ENCODE results near the gene CBLIF. TPM values are rescaled to one million over a fixed set of nuclear protein-coding genes. Genes with fewer than 3 reads are reported as not detected.
"Not testable (repeated sequence)": the region's sequence is repeated elsewhere in the genome, so short reads cannot be mapped to it uniquely, and the experiment has no call there.

CBLIF gene
- total RNA-seq, 2 experiments from 2014 or later: not detected

- CTCF ChIA-PET (ENCODE audit: unreplicated experiment); DNase-seq (ENCODE audit: low spot score); H3K9me2 ChIP-seq (ENCODE audit: insufficient read depth, low read length); H2AFZ ChIP-seq (ENCODE audit: low read length); H3K4me2 ChIP-seq (ENCODE audit: low read length); H3K4me1 ChIP-seq (ENCODE audit: insufficient read depth, low read length, poor library complexity, severe bottlenecking); H4K20me1 ChIP-seq (ENCODE audit: insufficient read depth, low read length); H3K9me3 ChIP-seq (ENCODE audit: low read length); intact Hi-C loops (cut with micrococcal nuclease; ENCODE audit: unreplicated experiment); H3K4me3 ChIP-seq (ENCODE audit: low read depth, low read length, poor library complexity, severe bottlenecking); BruUV-seq (replicated peaks); H3K79me2 ChIP-seq (ENCODE audit: insufficient read depth, low read depth, low read length); H3K27ac ChIP-seq (ENCODE audit: low read depth, low read length, poor library complexity, severe bottlenecking); H3K36me3 ChIP-seq (ENCODE audit: insufficient read depth, low read length); POLR2A ChIA-PET: not testable (repeated sequence)
Observed at GRCh38 chr11:59849551-59849950, 4.3 kb upstream of the CBLIF start.

DNA sequence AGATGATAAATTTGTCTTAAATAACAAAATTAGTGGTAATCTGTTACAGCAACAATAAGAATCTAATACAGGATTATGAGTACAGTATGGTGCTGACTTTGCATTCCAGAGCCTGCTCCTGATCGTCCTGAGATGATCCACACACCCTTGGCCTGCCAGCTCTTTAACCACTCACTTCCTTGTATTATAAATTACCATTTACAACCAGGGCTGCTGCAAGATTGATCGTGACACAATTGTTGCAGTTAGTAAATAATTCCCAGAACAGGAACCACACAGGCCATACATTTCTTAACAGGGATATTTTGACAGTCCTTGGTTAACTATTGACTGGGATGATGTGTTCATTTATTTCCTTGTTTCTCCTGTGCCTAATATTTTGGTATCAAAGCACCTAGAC, 3.8 kb upstream of the CBLIF start:
- H3K36me3 ChIP-seq (ENCODE audit: insufficient read depth, low read length): no peaks in the 10 kb centered on the region
- ChIA-PET CTCF (ENCODE audit: unreplicated experiment) (no interaction called here), POLR2A (interaction anchor here (0.6 kb wide), 1 partner anchor 20 kb away, joined by 3 read pairs; no protein-coding TSS in a partner anchor)
- intact Hi-C loops (cut with micrococcal nuclease; ENCODE audit: unreplicated experiment): no loop called here
- no peak overlapping the region for H3K4me2 ChIP-seq (ENCODE audit: low read length)
- H4K20me1 ChIP-seq (ENCODE audit: insufficient read depth, low read length): no peaks in the 10 kb centered on the region
- no peak overlapping the region for H3K4me3 ChIP-seq (ENCODE audit: low read depth, low read length, poor library complexity, severe bottlenecking)
- no peaks in the 10 kb centered on the region for H3K9me3 ChIP-seq (ENCODE audit: low read length)
- no peaks in the 10 kb centered on the region for H3K9me2 ChIP-seq (ENCODE audit: insufficient read depth, low read length)
- H3K4me1 ChIP-seq (ENCODE audit: insufficient read depth, low read length, poor library complexity, severe bottlenecking): no peaks in the 10 kb centered on the region
- no peak overlapping the region for H3K27ac ChIP-seq (ENCODE audit: low read depth, low read length, poor library complexity, severe bottlenecking)
- no TSS peak for BruUV-seq (replicated peaks)
- H3K79me2 ChIP-seq (ENCODE audit: insufficient read depth, low read depth, low read length): no peaks in the 10 kb centered on the region
- no peak for DNase-seq (ENCODE audit: low spot score)
- TF ChIP-seq, protein P1, sequence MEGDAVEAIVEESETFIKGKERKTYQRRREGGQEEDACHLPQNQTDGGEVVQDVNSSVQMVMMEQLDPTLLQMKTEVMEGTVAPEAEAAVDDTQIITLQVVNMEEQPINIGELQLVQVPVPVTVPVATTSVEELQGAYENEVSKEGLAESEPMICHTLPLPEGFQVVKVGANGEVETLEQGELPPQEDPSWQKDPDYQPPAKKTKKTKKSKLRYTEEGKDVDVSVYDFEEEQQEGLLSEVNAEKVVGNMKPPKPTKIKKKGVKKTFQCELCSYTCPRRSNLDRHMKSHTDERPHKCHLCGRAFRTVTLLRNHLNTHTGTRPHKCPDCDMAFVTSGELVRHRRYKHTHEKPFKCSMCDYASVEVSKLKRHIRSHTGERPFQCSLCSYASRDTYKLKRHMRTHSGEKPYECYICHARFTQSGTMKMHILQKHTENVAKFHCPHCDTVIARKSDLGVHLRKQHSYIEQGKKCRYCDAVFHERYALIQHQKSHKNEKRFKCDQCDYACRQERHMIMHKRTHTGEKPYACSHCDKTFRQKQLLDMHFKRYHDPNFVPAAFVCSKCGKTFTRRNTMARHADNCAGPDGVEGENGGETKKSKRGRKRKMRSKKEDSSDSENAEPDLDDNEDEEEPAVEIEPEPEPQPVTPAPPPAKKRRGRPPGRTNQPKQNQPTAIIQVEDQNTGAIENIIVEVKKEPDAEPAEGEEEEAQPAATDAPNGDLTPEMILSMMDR (conservative IDR thresholded peaks at IDR 0.05; ENCODE audit: low read length): no peak
- TF ChIP-seq EZH2phosphoT487 (IDR thresholded peaks at IDR 0.05; ENCODE audit: borderline replicate concordance, low read depth, low read length): no peak
- no peak overlapping the region for H2AFZ ChIP-seq (ENCODE audit: low read length)

- H3K36me3 ChIP-seq (ENCODE audit: insufficient read depth, low read length); CTCF ChIA-PET (ENCODE audit: unreplicated experiment); H3K27ac ChIP-seq (ENCODE audit: low read depth, low read length, poor library complexity, severe bottlenecking); BruUV-seq (replicated peaks); H3K4me2 ChIP-seq (ENCODE audit: low read length); H4K20me1 ChIP-seq (ENCODE audit: insufficient read depth, low read length); H3K4me3 ChIP-seq (ENCODE audit: low read depth, low read length, poor library complexity, severe bottlenecking); DNase-seq (ENCODE audit: low spot score); H3K4me1 ChIP-seq (ENCODE audit: insufficient read depth, low read length, poor library complexity, severe bottlenecking); H3K79me2 ChIP-seq (ENCODE audit: insufficient read depth, low read depth, low read length); H2AFZ ChIP-seq (ENCODE audit: low read length); H3K9me3 ChIP-seq (ENCODE audit: low read length); POLR2A ChIA-PET; intact Hi-C loops (cut with micrococcal nuclease; ENCODE audit: unreplicated experiment); H3K9me2 ChIP-seq (ENCODE audit: insufficient read depth, low read length): not testable (repeated sequence)
Observed at GRCh38 chr11:59848439-59848838, 3.1 kb upstream of the CBLIF start.

GRCh38 chr11:59847626-59848025, 2.3 kb upstream of the CBLIF start:
- POLR2A ChIA-PET: interaction anchor here (0.7 kb wide), 1 partner anchor 289 kb away, joined by 5 read pairs; no protein-coding TSS in a partner anchor
- TF ChIP-seq EZH2phosphoT487 (IDR thresholded peaks at IDR 0.05; ENCODE audit: borderline replicate concordance, low read depth, low read length): no peak
- TF ChIP-seq, protein P1 (conservative IDR thresholded peaks at IDR 0.05; ENCODE audit: low read length): no peak
- Histone ChIP-seq H3K27ac (ENCODE audit: low read depth, low read length, poor library complexity, severe bottlenecking) (no peak overlapping the region), H3K9me2 (ENCODE audit: insufficient read depth, low read length) (no peaks in the 10 kb centered on the region), H3K4me3 (ENCODE audit: low read depth, low read length, poor library complexity, severe bottlenecking) (no peak overlapping the region), H3K36me3 (ENCODE audit: insufficient read depth, low read length) (no peaks in the 10 kb centered on the region), H2AFZ (ENCODE audit: low read length) (no peak overlapping the region), H4K20me1 (ENCODE audit: insufficient read depth, low read length) (no peaks in the 10 kb centered on the region), H3K4me2 (ENCODE audit: low read length) (no peak overlapping the region), H3K79me2 (ENCODE audit: insufficient read depth, low read depth, low read length) (no peaks in the 10 kb centered on the region), H3K9me3 (ENCODE audit: low read length) (no peaks in the 10 kb centered on the region), H3K4me1 (ENCODE audit: insufficient read depth, low read length, poor library complexity, severe bottlenecking) (no peaks in the 10 kb centered on the region)
- CTCF ChIA-PET (ENCODE audit: unreplicated experiment): no interaction called here
- no TSS peak for BruUV-seq (replicated peaks)
- intact Hi-C loops (cut with micrococcal nuclease; ENCODE audit: unreplicated experiment): no loop called here
- no peak for DNase-seq (ENCODE audit: low spot score)
